Astrocyte of the spinal cord (primary cell): ENCODE measurements around the gene TYRO3.
"Not testable (repeated sequence)": the region's sequence is repeated elsewhere in the genome, so short reads cannot be mapped to it uniquely, and the experiment has no call there.

ENCODE experiments used
- DNase-seq: peaks from one replicate; pipeline ENCODE4 v3.0.0; 2011; ENCODE audit warnings: low read depth, low spot score
- H3K4me3 ChIP-seq: 2 replicates; pipeline ENCODE4 v1.5.1; 2011; ENCODE audit warnings: low read depth, mild to moderate bottlenecking, low read length, moderate library complexity
- in situ Hi-C: cut with HindIII; loops from 2 replicates; pipeline ENCODE4 v1.10.0; 2017; ENCODE audit warnings: low sequenced_read_pairs
- TF ChIP-seq, protein P1 (sequence below): IDR thresholded peaks from 2 replicates; pipeline ENCODE4 v1.5.1; 2012; ENCODE audit warnings: low read depth, mild to moderate bottlenecking, low read length, inconsistent platforms

TYRO3 gene

DNA sequence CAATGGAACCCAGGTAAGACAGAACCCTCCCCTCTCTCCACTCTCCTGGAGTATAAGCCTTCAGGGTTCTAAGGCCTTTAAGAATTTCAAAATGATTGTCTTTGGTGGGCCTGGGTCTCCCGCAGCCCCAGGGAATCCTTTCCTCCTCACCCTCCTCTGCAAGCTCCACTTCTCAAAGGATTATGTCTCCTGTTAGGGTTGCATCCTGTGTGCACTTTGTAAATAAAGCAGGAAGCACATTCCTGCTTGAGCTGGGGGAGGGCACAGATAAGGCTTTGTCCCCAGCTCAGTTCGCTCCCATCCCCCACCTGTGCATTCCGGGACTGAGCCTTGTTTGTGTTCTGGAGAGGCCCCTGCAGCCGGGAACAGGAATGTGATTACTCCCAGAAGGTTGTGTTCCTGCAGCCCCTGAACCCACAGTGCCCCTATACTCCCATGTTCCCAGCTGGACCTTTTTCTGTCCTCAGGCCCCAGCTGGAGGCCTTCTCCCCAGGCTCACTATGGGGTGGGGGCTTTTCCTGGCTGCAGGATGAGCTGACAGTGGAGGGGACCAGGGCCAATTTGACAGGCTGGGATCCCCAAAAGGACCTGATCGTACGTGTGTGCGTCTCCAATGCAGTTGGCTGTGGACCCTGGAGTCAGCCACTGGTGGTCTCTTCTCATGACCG lies 9.5 kb downstream of the TYRO3 start:
- H3K4me3 ChIP-seq: no peak overlapping the region
- TF ChIP-seq, protein P1, sequence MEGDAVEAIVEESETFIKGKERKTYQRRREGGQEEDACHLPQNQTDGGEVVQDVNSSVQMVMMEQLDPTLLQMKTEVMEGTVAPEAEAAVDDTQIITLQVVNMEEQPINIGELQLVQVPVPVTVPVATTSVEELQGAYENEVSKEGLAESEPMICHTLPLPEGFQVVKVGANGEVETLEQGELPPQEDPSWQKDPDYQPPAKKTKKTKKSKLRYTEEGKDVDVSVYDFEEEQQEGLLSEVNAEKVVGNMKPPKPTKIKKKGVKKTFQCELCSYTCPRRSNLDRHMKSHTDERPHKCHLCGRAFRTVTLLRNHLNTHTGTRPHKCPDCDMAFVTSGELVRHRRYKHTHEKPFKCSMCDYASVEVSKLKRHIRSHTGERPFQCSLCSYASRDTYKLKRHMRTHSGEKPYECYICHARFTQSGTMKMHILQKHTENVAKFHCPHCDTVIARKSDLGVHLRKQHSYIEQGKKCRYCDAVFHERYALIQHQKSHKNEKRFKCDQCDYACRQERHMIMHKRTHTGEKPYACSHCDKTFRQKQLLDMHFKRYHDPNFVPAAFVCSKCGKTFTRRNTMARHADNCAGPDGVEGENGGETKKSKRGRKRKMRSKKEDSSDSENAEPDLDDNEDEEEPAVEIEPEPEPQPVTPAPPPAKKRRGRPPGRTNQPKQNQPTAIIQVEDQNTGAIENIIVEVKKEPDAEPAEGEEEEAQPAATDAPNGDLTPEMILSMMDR: no peak
- DNase-seq: no peak
- in situ Hi-C loops: no loop called here

DNA sequence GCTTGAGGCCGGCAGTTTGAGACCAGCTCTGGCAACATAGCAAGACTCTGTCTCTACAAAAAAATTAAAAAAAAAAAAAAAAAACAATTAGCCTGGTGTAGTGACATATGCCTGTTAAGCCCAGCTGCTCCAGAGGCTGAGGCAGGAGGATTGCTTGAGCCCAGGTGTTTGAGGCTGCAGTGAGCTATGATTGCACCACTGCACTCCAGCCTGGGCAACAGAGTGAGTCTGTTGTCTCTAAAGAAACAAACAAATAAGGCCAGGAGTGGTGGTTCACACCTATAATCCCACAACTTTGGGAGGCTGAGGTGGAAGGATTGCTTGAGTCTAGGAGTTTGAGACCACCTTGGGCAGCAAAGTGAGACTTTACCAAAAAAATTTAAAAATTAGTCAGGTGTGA lies 10.2 kb downstream of the TYRO3 start:
- H3K4me3 ChIP-seq, in situ Hi-C loops, DNase-seq: not testable (repeated sequence)

DNA sequence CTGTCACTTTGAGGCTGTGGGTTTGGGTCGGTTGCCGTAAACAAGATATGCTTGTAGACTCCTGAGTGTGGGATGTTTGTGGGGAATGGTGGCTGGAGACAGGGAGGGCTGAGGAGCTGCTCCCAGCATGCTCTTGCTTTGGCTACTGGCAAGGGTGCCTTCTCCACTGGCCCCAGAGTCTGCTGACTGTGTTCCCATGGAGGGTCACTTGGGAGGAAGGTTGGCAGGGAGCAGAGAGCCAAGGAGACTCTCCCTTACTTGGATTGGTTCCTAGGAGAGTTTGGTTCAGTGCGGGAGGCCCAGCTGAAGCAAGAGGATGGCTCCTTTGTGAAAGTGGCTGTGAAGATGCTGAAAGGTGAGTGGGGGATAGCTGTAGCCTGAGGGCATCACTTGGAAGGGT lies 11.8 kb downstream of the TYRO3 start:
- TF ChIP-seq, protein P1: no peak
- no peak overlapping the region for H3K4me3 ChIP-seq
- in situ Hi-C loops: no loop called here
- no peak for DNase-seq

DNA sequence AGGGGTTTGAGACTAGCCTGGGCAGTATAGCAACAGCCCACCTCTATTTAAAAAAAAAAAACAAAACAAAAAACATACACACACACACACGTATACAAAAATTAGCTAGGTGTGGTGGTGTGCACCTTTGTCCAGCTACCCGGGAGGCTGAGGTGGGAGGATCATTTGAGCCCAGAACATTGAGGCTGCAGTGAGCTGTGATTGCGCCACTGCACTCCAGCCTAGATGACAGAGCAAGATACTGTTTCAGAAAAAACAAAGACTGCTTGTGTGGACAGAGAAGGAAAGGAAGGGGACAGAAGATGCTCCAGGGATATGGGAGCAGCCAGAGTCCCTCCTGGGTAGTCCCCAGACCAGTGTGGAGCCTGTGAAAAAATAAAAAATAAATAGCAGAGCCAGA lies 12.9 kb downstream of the TYRO3 start:
- TF ChIP-seq, protein P1: no peak
- in situ Hi-C loops: no loop called here
- H3K4me3 ChIP-seq: no peak overlapping the region
- DNase-seq: no peak

DNA sequence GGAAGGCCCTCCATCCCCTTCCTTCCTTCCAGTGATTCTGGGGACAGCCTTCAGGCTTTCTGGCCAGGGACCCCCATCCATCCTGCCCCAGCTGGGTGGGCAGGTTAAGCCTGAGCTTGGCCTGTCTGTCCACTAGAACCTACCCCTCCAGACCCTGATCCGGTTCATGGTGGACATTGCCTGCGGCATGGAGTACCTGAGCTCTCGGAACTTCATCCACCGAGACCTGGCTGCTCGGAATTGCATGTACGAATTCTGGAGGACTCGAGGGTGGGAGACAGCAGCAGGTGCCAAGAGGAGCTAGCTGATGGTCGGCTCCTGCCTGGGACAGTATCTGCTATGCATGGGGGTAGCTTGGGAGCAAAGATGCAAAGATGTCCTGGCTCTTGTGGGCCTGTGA lies 13.9 kb downstream of the TYRO3 start:
- TF ChIP-seq, protein P1: no peak
- in situ Hi-C loops: no loop called here
- no peak overlapping the region for H3K4me3 ChIP-seq
- DNase-seq: no peak

DNA sequence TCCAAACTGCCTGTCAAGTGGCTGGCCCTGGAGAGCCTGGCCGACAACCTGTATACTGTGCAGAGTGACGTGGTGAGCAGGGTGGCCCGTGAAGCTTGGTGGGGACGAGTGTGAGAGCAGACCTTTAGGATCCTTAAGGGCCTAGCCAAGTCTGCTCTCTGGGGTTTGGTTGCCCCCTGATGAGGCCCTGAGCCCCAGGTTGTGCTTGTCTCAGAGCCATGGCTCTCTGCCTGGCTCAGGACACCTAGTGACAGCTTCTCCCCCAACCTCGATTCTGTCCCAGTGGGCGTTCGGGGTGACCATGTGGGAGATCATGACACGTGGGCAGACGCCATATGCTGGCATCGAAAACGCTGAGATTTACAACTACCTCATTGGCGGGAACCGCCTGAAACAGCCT lies 14.4 kb downstream of the TYRO3 start:
- no peak overlapping the region for H3K4me3 ChIP-seq
- no peak for DNase-seq
- in situ Hi-C loops: no loop called here
- TF ChIP-seq, protein P1: no peak

DNA sequence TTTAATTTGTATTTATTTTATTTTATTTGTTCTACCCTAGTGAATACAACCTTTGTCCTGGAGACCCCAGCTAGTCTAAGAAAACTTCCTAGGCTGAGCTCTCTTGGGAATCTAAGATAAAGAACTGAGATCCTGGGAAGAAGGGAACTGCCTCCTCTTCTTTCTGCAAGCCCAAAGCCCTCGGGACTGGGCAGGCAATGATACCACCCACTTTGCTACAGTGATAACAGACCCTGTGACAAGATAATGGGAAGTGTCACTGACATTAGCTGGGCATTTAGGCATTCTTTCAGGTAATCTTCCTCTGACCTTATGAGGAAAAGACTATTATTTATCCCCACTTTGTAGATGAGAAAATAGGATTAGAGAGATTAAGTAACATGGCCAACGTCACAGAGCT lies 15.1 kb downstream of the TYRO3 start:
- no peak for DNase-seq
- TF ChIP-seq, protein P1: no peak
- no peak overlapping the region for H3K4me3 ChIP-seq
- in situ Hi-C loops: no loop called here
